Nucleus accumbens (tissue), 56 donors: ENCODE results near the gene DSC3.
"Not testable (repeated sequence)": the region's sequence is repeated elsewhere in the genome, so short reads cannot be mapped to it uniquely, and the experiment has no call there.

ENCODE experiments used
- DNase-seq, 56 donors: peaks; one replicate each; lab custom pipeline; 2025; lab: John Stamatoyannopoulos, UW

Gene DSC3

DNA sequence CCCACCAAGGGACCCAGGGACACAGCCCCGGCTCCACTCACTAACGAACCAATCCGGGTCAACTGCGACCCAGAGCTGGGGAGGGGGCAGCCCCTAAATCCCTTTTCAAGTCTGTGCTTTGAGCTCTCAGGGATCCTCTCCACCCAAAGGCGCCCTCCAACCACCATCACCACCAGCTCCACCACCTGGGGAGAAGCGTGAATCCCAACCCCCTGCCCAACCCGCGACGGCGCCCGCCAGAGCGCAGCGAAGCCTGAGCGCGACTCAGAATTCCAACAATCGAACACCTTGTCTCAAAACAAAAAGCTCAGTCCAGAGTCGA is 497 bp downstream of the DSC3 start:
- no peak for DNase-seq

DNA sequence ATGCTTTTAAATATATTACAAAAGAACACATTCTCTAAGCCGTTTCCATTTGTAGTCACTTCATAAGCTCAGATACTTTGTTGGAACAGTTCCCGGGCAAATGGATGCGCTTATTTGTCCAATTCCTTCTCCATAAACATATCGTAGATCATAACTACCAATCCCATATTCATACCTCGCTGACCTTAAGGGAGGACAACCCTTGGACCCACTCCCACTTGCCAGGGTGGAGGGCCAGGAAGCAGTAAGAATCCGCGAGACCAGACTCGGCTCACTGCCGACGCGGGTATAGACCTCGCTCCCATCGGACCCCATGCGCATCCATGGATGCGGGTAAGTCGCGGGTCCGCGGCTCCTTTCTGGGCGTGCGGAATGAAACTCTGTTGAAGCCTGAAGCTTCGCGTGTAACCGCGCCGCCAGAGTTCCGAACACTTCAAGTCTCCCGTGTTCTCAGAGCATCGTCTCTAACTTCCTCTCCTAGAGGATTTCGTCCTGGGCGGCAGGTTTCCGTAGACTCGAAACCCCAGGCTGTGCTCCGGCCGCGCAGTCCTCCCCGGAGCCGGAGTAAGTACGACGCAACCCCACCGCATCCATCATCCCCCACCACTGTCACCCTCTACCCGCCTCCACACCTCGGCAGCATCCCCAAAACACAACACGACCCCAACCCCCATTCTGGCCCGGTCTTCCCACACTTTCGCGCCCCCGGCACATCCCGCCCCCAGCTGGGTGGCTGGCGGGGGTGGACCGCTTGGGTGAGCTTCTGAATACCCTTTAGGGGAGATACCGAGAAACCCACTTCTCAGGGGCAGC is 1.1 kb downstream of the DSC3 start:
- DNase-seq: no peak

DNA sequence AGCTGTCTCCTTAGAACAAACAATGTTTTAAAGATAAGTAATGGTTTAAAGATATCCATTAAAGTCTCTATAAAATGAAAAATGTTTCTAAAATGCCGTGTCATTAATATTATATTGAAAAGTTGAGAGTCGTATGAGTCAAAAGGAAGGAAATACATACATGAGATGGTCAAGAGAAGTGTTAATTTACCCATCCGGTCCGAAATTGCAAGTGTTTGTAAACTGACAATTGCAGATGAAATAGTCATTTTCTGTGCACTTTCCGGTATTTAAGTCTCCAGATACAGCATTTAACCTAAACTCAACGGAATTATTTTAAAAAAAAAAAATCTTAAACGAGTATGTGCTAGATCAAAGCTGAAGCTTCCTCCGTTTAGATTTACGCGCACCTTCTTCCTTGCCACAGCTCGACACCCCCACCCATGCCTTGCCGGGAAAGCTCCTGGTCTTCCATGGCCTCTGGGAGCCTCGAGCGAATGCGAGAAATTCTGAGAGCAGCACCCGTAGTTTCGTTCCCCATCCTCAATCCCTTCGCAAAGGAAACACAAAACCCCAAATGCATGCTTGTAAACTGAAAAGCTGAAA is 1.8 kb downstream of the DSC3 start:
- DNase-seq: no peak

DNA sequence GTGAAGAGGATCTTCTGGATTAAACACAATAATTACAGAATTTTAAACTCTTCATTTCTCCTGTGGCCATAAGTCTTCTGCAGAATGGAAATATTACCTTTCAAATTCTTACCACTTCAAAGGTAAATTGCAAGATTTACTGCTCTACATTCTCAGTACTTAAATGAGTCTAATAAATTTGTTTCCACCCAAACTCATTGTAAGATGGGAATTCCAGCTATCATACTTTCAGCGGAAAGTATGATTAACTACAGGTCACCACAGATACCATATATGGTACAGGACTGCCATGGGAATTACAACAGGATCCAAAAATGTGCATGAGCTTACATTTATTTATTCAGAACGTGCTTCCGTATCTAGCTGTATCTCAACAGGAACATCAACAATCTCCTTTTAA is 3.1 kb downstream of the DSC3 start:
- DNase-seq: no peak

DNA sequence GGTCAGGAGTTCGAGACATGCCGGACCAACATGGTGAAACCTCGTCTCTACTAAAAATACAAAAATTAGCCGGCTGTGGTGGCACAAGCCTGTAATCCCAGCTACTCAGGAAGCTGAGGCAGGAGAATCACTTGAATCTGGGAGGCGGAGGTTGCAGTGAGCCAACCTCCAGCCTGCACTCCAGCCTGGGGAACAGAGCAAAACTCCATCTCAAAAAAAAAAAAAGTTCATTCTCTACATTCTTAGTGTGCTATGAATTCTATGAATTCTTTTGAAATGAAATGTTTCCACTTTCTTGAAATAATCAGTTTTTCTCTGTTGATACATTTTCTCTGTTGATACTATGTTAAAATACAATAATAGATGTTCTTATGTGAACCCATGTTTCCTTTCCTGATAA is 4.9 kb downstream of the DSC3 start:
- not testable (repeated sequence) for DNase-seq

DNA sequence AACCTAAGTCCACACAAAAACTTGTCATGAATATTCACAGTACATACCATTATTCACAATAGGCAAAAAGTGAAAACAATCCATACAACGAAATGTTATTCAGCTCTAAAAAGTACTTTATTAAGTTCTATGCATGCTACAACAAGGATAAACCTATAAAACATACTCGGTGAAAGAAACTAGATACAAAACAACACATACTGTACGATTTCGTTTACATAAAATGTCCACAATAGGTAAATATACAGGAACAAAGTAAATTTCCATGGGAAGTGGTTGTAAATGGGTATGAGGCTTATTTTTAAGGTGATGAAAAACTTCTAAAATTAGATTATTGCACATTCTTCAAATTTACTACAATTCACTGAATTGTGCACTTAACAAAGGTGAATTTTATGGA is 8.0 kb downstream of the DSC3 start:
- DNase-seq: no peak

DNA sequence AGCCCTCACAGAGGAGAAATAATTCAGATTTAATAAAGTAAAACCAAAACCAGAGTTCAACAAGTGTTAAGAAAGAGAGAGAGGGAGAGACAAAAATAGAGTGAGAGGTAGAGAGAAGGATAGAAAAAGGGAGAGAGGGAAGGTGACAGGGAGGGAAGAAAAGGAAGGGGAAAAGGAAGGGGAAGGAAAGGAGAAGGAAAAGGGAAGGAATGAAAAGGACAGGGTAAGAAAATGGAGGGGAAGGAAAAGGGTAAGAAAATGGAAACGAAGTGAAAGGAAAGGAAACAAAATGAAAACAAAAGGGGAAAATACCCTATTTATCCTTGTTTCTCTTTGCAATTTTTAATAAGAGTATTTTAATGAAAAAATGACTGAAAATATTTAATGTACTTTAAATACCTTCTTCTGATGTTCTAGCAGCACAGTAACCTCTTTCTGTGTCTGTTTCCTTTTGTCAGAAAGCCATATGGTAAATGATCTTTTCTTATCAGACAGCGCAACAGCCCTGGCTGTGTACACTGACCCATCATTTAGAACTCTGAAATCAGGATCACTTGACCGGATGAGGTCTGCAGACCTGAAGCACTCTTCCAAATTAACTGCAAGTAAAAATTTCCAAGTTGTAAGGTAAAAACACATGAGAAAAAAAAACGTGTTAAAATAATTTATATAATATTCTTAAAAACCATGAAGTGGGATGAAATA is 11.8 kb downstream of the DSC3 start:
- DNase-seq: no peak

DNA sequence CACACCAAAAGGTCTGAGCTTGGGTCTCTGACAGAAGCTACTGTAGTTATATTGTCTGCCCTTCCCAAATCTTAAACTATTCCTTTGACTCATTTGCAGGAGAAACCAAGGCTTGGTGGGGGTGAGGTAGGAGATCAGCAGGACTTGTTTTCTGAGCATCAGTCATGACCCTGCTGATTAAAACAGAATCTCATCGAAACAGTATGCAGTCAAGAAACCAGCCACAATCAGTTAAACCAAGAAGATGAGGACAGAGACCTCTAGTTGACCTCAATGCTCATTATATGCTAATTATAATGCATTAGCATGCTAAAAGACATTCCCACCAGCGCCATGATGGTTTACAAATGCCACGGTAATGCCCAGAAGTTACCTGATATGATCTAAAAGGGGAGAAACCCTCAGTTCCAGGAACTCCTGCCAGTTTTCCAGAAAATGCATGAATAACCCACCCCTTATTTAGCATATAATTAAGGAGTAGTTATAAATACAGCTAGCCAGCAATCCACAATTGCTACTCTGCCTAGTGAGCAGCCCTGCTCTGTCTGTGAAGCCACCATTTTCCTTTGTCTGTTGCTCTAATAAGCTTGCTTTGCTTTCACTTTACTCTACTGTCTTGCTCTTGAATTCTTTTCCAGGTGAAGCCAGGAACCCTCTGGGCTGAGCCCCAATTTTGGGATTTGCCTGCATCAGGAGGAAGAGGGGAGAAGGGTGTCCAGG is 26.7 kb downstream of the DSC3 start:
- no peak for DNase-seq

DNA sequence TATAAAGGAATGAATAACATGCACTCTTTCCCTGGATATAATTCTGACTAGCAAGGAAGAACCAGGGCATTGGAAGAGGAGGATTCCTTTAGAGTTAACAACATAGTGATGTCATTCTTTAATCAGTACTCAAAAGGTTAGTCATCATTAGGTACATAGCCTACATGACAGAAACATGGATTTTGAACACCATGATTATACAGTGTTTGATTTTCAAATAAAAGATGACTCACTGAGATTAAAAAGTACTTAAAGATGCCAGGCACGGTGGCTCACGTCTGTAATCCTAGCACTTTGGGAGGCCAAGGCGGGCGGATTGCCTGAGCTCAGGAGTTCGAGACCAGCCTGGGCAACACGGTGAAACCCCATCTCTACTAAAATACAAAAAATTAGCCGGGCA is 31.1 kb downstream of the DSC3 start:
- DNase-seq: not testable (repeated sequence)

DNA sequence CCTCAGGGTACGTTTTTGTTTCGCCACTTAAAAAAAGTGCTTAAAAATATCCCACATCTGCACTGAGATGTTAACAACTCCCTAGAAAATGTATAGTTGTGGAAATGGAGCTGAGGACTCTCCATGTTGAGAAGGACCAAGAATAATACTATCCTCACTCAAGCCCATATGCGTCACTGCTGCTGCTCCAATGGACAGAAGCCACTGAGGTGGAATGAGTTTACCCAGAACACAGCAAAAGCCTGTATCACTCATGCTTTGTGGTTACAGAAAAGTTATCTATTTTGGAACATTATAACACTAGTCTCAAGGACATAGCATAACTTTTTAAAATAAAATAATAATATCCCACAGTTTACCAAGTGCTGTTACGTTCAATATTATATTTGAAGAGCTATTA is 31.9 kb downstream of the DSC3 start:
- no peak for DNase-seq

DNA sequence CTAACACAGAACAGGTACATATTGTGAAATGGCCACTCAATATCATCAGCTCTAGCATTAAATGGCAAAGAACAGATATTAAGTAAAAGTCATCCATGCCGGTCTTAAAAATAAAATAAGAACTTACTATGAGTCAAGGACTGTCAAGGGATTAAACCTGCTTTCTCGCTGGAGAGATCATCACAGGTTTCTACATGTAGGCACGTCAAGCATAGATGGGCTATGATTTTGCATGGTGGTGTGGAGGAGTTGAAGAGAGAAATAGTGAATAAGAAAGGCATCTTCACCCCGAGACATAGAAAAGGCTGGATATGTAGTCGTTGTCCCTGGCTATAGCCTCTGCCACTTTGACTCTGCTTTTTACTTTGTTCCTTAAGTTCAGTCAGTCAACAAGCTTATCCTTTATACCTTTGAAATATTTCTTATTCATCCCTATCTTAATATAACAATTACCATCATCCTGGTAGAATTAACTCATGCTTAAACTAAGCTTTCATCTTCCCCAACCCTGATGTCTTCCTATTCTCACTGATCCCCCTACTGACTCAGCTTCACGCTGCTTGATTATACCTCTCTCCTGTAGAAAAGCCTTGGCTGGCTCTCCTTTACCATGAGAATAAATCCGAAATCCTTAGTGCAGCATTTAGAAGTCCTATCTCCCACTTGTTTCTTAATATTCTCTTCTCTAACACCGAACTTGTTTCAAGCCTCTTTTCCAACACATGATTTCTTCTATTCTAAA is 42.5 kb downstream of the DSC3 start:
- no peak for DNase-seq

DNA sequence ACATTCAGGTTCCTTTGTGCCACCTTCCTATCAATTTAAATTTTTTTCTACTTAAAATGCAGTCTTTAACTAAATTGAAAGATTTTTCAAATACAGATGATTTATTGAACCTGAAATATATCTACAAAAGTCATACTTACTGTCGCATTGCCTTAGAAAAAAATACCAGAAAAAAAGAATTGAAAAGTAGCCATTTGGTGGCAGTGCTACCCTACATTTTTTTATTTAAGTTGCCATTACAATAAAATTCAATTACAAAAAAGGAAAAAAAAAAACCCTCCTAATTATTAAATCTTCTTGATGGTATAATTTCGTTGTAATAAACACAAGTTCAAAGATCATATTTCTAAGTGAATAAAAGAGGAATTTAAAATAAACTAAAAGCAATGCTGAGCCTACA is 43.4 kb downstream of the DSC3 start:
- no peak for DNase-seq

DNA sequence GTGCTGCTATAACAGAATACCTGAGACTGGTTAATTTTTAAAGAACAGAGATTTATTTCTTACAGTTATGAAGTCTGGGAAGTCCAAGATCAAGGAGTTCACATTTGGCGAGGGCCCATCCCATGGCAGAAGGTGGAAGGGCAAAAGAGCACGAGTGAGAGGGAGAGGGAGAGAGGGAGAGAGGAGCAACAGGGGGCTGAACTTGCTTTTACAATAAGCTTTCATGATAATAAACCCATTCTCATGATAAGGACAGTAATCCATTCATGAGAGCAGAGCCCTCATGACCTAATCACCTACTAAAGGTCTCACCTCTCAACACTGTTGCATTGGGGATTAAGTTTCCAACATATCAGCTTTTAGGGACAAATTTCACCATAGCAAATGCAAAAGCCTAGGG is 45.3 kb downstream of the DSC3 start:
- DNase-seq: no peak

DNA sequence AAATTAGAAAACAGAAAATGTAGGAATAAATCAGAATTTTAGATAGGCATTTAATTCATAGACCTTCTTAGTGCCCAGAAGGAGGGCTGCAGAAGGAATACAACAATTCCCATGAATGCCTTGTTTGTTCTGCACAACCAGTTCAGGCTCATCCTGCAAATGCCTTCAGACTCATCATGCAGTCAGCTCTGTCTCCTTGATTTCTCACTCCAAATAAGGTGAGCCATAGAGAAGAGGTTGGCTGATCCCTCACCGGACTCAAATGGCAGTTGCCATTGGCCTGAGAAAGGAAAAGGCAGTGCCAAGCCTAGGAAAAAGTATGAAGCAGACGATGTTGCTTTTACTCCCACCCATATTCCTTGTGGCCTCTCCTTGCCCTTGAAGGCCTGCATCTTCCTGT is 50.3 kb downstream of the DSC3 start:
- DNase-seq: no peak

DNA sequence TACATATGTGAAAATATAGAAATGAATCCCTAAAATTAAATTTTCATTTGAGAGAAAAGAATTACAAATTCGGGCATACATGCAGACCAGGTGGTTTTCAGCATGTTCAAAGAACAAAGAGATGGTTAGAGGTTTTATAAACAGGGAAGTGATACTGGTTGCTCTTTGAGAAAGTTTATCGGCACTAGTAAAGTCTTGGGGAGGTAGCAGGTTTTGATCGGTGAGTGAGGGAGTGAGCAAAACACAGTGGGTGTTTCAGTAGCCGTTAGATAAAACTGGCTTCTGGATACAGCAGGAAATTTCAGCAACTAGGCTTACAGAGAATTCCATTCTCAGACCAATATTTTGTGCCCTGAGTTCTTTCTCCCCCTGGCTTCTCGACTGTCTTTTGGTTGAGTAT is 51.1 kb downstream of the DSC3 start:
- no peak for DNase-seq

DNA sequence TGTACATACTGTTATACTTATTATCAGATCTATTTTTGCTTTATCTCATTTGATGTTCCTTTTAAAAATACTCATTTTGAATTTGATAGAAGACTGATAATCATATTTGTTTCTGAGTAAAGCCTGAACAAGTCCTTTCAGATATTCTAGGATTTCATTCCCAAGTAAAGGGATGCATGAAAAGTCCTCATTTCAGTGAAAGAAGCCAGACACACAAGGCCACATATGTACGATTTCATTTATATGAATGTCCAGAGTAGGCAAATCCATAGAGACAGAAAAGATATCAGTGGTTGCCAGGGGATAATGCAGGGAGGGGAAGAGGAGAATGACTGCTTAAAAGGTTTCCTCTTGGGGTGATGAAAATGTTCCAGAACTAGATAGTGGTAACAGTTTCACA is 53.4 kb downstream of the DSC3 start:
- DNase-seq: no peak

DNA sequence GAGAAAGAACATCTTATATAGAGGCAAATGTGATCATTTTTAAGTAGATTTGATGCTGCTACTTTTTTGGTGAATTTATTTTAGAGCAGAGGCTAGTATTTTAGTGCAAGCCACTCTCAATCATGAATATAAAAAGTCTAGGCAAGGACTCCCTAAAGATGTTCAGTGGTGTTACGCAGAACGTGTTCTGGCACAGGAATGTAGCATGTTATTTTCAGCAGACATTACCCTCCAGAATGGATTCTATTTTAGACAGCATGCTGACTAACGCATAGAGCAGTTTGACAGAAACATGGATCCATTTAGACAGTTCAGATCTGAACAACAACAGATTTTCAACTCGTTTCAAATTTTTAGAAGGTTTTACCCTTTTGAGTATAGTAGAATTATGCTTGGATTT is 54.1 kb downstream of the DSC3 start:
- DNase-seq: no peak

DNA sequence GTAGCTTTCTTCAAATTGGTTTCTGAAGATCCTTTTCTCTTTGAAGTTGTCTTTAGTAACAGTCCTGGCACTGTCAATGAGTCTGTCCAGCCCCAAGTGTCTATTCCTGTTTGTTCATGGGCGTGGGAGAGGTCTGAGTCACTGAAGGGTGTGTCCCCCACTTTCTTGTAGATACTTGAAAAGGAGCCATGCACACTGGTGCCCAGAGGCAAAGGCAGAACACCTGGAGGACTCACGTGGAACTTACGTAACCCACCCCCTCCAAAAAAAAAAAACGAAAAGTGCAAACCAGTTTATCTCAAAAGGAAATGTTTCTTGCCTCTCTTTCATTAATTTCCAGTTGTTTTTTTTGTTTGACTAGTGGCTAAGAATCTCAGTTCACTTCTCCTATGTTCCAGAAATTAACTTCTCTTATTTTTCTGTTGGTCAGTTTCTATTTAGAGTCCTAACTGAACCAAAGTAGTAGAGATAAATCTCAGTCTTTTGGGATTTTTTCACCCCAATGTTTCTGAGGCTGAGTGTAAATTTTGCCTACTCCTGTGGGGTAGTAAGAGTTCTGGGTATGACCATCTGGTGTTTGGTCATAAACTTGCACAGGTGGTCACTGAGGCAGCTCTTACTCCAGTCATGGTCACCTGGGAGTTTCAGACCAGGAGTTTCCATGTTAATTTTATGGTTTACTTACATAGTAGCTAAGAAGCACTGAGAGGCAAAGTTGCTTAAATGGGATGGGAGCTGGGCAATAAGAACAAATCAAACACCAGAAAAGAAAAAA is 54.9 kb downstream of the DSC3 start:
- no peak for DNase-seq

DNA sequence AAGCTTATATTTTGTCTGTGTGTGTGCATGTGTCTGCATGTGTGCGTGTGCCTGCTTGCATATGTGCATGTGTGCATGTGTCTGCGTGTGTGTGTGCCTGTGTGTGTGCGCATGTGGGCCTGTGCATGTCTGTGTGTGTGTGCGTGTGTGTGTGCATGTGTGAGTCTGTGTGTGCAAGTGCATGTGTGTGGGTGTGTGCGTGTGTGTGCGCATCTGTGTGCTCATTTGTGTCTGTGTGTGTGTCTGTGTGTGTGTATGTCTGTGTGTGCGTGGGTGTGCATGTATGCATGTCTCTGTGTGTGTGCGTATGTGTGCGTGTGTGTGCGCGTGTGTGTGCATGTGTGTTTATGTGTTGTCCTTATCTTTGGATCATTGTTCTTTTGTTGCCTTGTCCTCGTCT is 56.8 kb downstream of the DSC3 start:
- no peak for DNase-seq
